CD1c-positive myeloid dendritic cell (primary cell): ENCODE data around the gene THEM5.

Source experiments
- DNase-seq: peaks from one replicate; pipeline ENCODE4 v3.0.0-alpha.2; 2016; ENCODE audit errors: extremely low spot score

Gene THEM5

GRCh38 chr1:151839457-151840403 is 13.8 kb downstream of the THEM5 start, which contains the start of gene C2CD4D:
Gene C2CD4D, minus strand, starts transcription at chr1:151839820. Its CDS starts 831 bp downstream, at chr1:151838989.
- DNase-seq = no peak

- no peak for DNase-seq
These were observed 14.5 kb downstream of the THEM5 start for GRCh38 chr1:151839082-151839412.

GRCh38 chr1:151838222-151839081 is 15.1 kb downstream of the THEM5 start:
- peak; percentile 68 for DNase-seq

- DNase-seq = no peak
These were observed 15.7 kb downstream of the THEM5 start for GRCh38 chr1:151837884-151838221.

- no peak for DNase-seq
These were observed 16.3 kb downstream of the THEM5 start for GRCh38 chr1:151837197-151837596.

GRCh38 chr1:151835596-151835995 is 17.9 kb downstream of the THEM5 start:
- DNase-seq = no peak

GRCh38 chr1:151834239-151834638 is 19.3 kb downstream of the THEM5 start:
- DNase-seq = no peak

- DNase-seq = no peak
These were observed 20.2 kb downstream of the THEM5 start for GRCh38 chr1:151833172-151833900.

GRCh38 chr1:151832318-151832980 is 21.1 kb downstream of the THEM5 start:
- no peak for DNase-seq

GRCh38 chr1:151831605-151832004 is 21.9 kb downstream of the THEM5 start, which contains the start of gene RORC:
Gene RORC, minus strand, starts transcription at chr1:151831802. Its CDS starts 38 bp downstream, at chr1:151831764.
- DNase-seq = no peak

GRCh38 chr1:151831256-151831591 is 22.3 kb downstream of the THEM5 start:
- no peak for DNase-seq

- DNase-seq = no peak
These were observed 23.5 kb downstream of the THEM5 start for GRCh38 chr1:151830055-151830454.

GRCh38 chr1:151829352-151830046 is 24.0 kb downstream of the THEM5 start:
- DNase-seq = no peak

- peak; percentile 64 for DNase-seq
These were observed 24.6 kb downstream of the THEM5 start for GRCh38 chr1:151828921-151829320.

- no peak for DNase-seq
These were observed 25.7 kb downstream of the THEM5 start for GRCh38 chr1:151827853-151828252.

GRCh38 chr1:151825751-151826660 is 27.5 kb downstream of the THEM5 start:
- DNase-seq = no peak

GRCh38 chr1:151825204-151825603 is 28.3 kb downstream of the THEM5 start:
- DNase-seq = no peak

- DNase-seq = no peak
These were observed 30.3 kb downstream of the THEM5 start for GRCh38 chr1:151823175-151823574.

- peak; percentile 61 for DNase-seq
These were observed 31.1 kb downstream of the THEM5 start for GRCh38 chr1:151822404-151822803.

- DNase-seq = no peak
These were observed 32.6 kb downstream of the THEM5 start for GRCh38 chr1:151820940-151821339.
